A673 (cell line): ENCODE results near the gene NT5C3B. TPM values are rescaled to one million over a fixed set of nuclear protein-coding genes. Genes with fewer than 3 reads are reported as not detected.

Experiments used
- Bru-seq: library from RNA; stranded (reverse); fragments of 400-500 nt; gene quantifications from one replicate; lab custom pipeline; 2021; lab: Mats Ljungman, UMichigan
- BruChase-seq, 2 experiments: library from RNA; stranded (reverse); fragments of 400-500 nt; gene quantifications; one replicate each; lab custom pipeline; 2021; lab: Mats Ljungman, UMichigan
- BruUV-seq: library from RNA; stranded (reverse); fragments of 400-500 nt; replicated peaks from 2 replicates; lab custom pipeline; 2021; lab: Mats Ljungman, UMichigan
- CTCF ChIA-PET: fragments of 300-600 bp; sonication (Branson Sonifier 250); formaldehyde crosslinking; loops from one replicate; lab custom pipeline; 2022; ENCODE audit warnings: antibody characterized with exemption; lab: Charles Lee
- POLR2A ChIA-PET: fragments of 300-600 bp; sonication (Branson Sonifier 250); formaldehyde crosslinking; loops from one replicate; lab custom pipeline; 2022; ENCODE audit warnings: antibody characterized with exemption; ENCODE audit not compliant: low non-redundant PET; lab: Charles Lee
- DNase-seq: peaks from one replicate; pipeline ENCODE4 v3.0.0-alpha.2; 2015; ENCODE audit warnings: low spot score
- H3K27ac ChIP-seq: fragments of 200-600 bp; sonication (generic); 2 replicates; pipeline ENCODE4 v1.5.1; 2016; ENCODE audit warnings: mixed run types, low read depth, mild to moderate bottlenecking, mixed read lengths, antibody characterized with exemption, low read length; ENCODE audit not compliant: poor library complexity, severe bottlenecking
- H3K27me3 ChIP-seq: fragments of 200-600 bp; sonication (generic); replicated peaks from 2 replicates; pipeline ENCODE4 v1.6.1; 2017; ENCODE audit warnings: mixed run types, low read depth, mild to moderate bottlenecking, mixed read lengths, antibody characterized with exemption, low read length; ENCODE audit not compliant: insufficient read depth, poor library complexity
- H3K36me3 ChIP-seq: fragments of 200-600 bp; sonication (generic); 2 replicates; pipeline ENCODE4 v1.6.1; 2016; ENCODE audit warnings: mixed run types, mild to moderate bottlenecking, mixed read lengths, antibody characterized with exemption, low read length; ENCODE audit not compliant: insufficient read depth, poor library complexity, severe bottlenecking
- H3K4me1 ChIP-seq: fragments of 200-600 bp; sonication (generic); 2 replicates; pipeline ENCODE4 v1.6.1; 2017; ENCODE audit warnings: mixed run types, mild to moderate bottlenecking, mixed read lengths, antibody characterized with exemption, low read length; ENCODE audit not compliant: insufficient read depth, poor library complexity, severe bottlenecking
- H3K4me3 ChIP-seq: fragments of 200-600 bp; sonication (generic); 2 replicates; pipeline ENCODE4 v1.5.1; 2016; ENCODE audit warnings: low read depth, mixed run types, mild to moderate bottlenecking, mixed read lengths, low read length; ENCODE audit not compliant: poor library complexity, severe bottlenecking
- H3K9me3 ChIP-seq: fragments of 200-600 bp; sonication (generic); 2 replicates; pipeline ENCODE4 v1.6.1; 2016; ENCODE audit warnings: mixed run types, low read depth, mild to moderate bottlenecking, mixed read lengths, antibody characterized with exemption, low read length; ENCODE audit not compliant: poor library complexity, severe bottlenecking
- CTCF ChIP-seq: fragments of 300-800, 200-600 bp; sonication (generic); conservative IDR thresholded peaks from 2 replicates; pipeline ENCODE4 v1.5.1; 2017; ENCODE audit warnings: low read depth, mild to moderate bottlenecking, antibody characterized with exemption, low read length, moderate library complexity, mixed read lengths
- EZH2 ChIP-seq: fragments of 200-600 bp; sonication (generic); IDR thresholded peaks from 2 replicates; pipeline ENCODE4 v1.6.1; 2017; ENCODE audit warnings: borderline replicate concordance, low read depth, mild to moderate bottlenecking, mixed read lengths, antibody characterized with exemption, low read length; ENCODE audit not compliant: poor library complexity, severe bottlenecking
- intact Hi-C: fragments of 100-400 bp; cut with micrococcal nuclease; formaldehyde crosslinking; loops from one replicate; pipeline ENCODE4 v1.10.0; 2022; ENCODE audit not compliant: unreplicated experiment
- long read RNA-seq: library from polyadenylated mRNA; stranded (forward); transcript quantifications from one replicate; pipeline ENCODE4 v2.0.0, GENCODE V29; 2022
- total RNA-seq: library from RNA; stranded (reverse); gene quantifications from 2 replicates; pipeline ENCODE4 v1.2.3, GENCODE V29; 2021

Gene NT5C3B
- 46.7 and 50.7 TPM in 2 replicates for total RNA-seq
- Bru-seq, nascent RNA, result percentile 56 among the genes with signal in this experiment
- BruChase-seq, experiment 1, labeled RNA remaining after a 2-hour chase, result percentile 54 among the genes with signal in this experiment
- percentile 60 among the genes with signal in this experiment for BruChase-seq, experiment 2, labeled RNA remaining after a 6-hour chase
- long read RNA-seq, transcript NT5C3B-216 (8 exons, 1,534 nt), result major isoform, 54 of 81 reads
- long read RNA-seq, transcript NT5C3B-203 (9 exons, 975 nt), result minor isoform, 6 of 81 reads
- long read RNA-seq, partial matches to known transcripts, result 0 of 81 reads
- long read RNA-seq, other reads (novel, unspliced or antisense), result 18 of 81 reads

DNA sequence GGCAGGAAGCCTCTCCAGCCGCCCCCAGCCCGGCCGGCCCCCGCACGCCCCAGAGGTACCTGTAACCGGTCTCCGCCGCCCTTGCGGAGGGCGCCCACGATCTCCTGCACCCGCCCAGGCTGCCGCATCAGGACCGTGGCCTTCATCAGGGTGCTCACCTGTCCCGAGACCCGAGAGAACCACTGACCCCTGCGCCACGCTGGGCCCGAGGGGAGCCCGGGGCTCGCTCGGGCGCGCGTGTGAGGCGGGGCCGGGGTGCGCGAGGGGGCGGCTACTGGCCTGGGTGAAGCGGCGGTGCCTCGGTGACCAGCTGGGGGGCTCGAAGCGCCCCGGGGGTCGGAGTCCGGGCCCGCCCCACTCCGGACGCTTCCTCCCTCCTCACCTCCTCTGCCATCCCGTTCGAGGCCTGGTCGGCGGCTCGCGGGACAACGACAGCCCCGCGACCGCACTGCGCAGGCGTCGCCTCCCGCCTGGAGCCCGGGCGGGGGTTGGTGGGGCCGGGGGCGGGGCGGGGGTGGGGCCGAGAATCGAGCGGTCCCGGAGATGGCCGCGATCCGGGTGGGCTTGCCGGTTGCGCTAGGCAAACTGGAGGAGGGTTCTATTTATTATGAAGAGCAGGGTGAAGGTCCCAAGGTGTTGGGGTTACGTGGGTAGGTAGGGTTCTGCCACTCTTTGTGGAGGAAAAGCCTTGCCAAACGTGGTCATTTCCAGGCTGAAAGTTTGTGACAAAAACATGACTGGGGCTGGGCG is at the start of gene NT5C3B:
TSS of gene NT5C3B (minus strand) at position 433 of the 750 bp plus-strand sequence. CDS start at position 394, 39 bp downstream.
- H3K27me3 ChIP-seq, result no peaks in the 10 kb centered on the region
- ChIA-PET POLR2A (no interaction called here), CTCF (no interaction called here)
- H3K27ac ChIP-seq, result peak within 1 kb of the TSS; percentile 71
- no TSS peak for BruUV-seq
- H3K9me3 ChIP-seq, result no peaks in the 10 kb centered on the region
- peaks cover 3% of the 10 kb centered on the region for H3K36me3 ChIP-seq
- peak; percentile 55 for DNase-seq
- H3K4me1 ChIP-seq, result no peaks in the 10 kb centered on the region
- peak within 1 kb of the TSS; percentile 74 for H3K4me3 ChIP-seq
- intact Hi-C loops, result no loop called here
- TF ChIP-seq EZH2, result no peak

DNA sequence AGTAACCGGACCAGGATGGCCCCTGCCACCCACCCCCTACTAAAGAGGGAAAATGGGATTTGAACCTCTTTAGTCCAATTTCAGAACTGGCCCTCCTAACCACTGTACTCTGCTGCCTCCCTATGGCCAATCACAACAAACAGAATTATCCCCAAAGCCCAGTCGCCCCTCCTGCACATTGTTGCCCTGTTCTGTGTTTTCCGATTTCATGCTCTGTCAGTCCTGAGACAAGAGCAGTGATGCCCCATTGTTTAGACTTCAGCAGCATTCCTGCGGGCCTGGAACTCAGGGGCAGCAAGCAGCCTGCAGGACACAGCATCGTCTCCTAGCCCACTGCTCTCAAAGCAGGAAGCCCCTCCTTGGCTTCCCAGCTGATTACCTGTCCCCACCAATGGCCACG is 49.7 kb upstream of the NT5C3B start:
- Histone ChIP-seq H3K27me3 (no peaks in the 10 kb centered on the region), H3K4me1 (no peaks in the 10 kb centered on the region), H3K4me3 (no peak overlapping the region), H3K9me3 (no peaks in the 10 kb centered on the region), H3K36me3 (peaks cover 57% of the 10 kb centered on the region), H3K27ac (no peak overlapping the region)
- ChIA-PET POLR2A (no interaction called here), CTCF (no interaction called here)
- peak; percentile 6 for DNase-seq
- TF ChIP-seq CTCF (0 out of 2 replicates have a peak, but pooled peaks have one; percentile 17), EZH2 (no peak)
- BruUV-seq, result no TSS peak
- intact Hi-C loops, result loop anchor here (10.0 kb wide), 1 partner anchor 151 kb away; the partner anchor contains the start of gene HAP1

GRCh38 chr17:41882756-41883155 is 46.7 kb upstream of the NT5C3B start:
- POLR2A ChIA-PET, result no interaction called here
- Histone ChIP-seq H3K4me3 (no peak overlapping the region), H3K4me1 (no peaks in the 10 kb centered on the region), H3K27me3 (no peaks in the 10 kb centered on the region), H3K36me3 (peaks cover 60% of the 10 kb centered on the region), H3K9me3 (no peaks in the 10 kb centered on the region), H3K27ac (no peak overlapping the region)
- CTCF ChIA-PET, result no interaction called here
- TF ChIP-seq CTCF (no peak), EZH2 (no peak)
- intact Hi-C loops, result loop anchor here (10.0 kb wide), 1 partner anchor 148 kb away; the partner anchor contains the start of gene HAP1
- BruUV-seq, result no TSS peak
- no peak for DNase-seq
